NK-92 (cell line): Measurements from ENCODE around the gene ANKRD40.
"Not testable (repeated sequence)": the region's sequence is repeated elsewhere in the genome, so short reads cannot be mapped to it uniquely, and the experiment has no call there.

Experiments
- DNase-seq: peaks from one replicate; lab custom pipeline; 2025; ENCODE audit not compliant: unreplicated experiment; lab: John Stamatoyannopoulos, UW

ANKRD40 gene

GRCh38 chr17:50687200-50688066, 20.3 kb downstream of the ANKRD40 start:
- DNase-seq = no peak

DNA sequence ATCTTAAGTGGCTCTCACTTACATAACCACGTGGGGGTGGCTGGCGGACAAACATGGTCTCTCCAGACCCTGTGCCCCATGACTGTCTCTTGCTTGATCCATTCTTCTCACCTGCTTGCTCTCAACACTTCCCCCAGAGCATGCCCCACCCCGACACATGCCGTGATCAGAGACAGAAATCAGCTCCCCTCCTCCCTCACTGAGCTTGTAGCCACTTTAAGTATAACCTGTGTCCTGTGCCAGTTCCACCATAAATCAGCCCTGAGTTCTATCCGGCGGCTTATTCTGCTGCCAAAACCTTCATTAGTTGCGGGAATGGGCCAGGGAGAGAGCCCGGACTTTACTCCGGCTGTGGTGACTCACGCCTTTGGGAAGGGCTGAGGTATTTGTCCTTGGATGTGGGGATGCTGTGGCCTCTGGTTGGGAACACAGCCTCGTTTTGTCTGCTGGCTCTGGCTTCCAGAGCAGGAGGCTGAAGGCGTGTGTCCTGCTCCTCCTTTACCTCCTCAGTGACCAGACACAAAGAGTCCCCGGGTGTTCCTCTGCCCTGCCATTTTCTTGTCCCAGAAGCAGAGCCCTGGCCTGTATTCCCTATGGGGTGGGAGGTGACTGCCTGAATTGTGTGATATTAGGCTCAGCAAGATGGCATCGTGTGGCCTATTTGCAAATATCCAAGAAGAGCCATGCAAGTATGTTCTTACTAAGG, 21.1 kb downstream of the ANKRD40 start:
- no peak for DNase-seq

- no peak for DNase-seq
These were observed 21.8 kb downstream of the ANKRD40 start for GRCh38 chr17:50685691-50686493.

DNA sequence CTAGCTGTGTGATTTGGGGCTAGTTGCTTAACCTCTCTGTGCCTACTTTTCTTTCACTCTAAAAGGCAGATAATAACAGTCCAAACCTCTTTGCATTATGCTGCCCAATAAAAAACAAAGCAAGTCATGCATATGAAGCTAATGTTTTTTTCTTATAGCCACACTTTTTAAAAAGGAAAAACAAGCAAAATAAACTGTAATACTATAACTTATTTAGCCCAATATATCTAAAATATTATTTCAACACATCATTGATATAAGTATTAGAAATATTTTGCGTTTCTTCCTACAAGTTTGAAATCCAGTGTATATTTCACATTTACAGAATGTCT, 22.4 kb downstream of the ANKRD40 start:
- DNase-seq = no peak

- DNase-seq = no peak
These were observed 22.9 kb downstream of the ANKRD40 start for GRCh38 chr17:50684612-50685333.

DNA sequence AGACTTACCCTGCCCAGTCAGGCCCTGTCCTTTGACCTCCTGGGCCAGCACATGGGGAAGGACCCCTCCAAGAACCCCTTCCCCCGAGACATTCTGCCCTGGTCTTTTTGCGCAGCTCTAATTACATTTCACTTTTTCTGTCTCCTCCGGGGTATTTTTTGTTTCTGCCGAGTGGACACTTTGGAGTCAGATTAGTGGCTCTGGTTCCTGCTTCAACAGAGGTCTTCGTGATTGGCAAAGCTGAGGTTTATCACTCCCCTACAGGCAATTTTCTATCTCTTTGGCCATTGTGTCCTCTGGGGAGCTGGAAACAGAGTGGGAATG, 23.5 kb downstream of the ANKRD40 start:
- no peak for DNase-seq

DNA sequence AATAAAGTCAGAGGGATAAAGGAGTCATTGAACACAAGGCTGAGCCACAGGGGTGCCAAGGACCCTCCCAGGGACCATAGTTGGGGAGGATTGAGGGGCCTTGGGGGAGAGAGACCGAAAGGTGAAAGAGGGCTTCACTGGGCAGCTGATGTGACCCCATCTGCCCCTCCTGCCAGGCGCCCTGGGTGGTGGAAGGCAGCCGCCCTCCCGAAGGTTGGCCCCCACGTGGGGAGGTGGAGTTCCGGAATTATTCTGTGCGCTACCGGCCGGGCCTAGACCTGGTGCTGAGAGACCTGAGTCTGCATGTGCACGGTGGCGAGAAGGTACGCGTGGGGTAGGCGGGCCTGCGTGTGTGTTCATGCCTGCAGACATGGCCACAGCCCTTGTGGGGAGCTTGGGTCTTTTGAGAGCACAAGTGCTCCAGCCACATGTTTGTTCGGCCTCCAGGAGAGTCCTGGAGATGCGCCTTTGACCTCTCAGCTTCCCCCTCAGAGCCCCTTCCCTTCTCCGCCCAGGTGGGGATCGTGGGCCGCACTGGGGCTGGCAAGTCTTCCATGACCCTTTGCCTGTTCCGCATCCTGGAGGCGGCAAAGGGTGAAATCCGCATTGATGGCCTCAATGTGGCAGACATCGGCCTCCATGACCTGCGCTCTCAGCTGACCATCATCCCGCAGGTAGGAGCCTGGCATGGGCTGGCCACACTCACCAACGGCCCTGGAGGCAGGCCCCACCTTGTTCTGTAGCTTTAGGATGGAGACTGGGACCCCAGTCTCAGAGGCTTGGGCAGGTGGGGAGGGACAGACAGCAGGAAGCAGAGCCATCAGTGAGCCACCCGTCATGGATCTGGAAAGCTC, 24.1 kb downstream of the ANKRD40 start:
- no peak for DNase-seq

- DNase-seq = no peak
These were observed 24.8 kb downstream of the ANKRD40 start for GRCh38 chr17:50682938-50683337.

- no peak for DNase-seq
These were observed 25.3 kb downstream of the ANKRD40 start for GRCh38 chr17:50682441-50682840.

- DNase-seq = no peak
These were observed 26.2 kb downstream of the ANKRD40 start for GRCh38 chr17:50681263-50682200.

DNA sequence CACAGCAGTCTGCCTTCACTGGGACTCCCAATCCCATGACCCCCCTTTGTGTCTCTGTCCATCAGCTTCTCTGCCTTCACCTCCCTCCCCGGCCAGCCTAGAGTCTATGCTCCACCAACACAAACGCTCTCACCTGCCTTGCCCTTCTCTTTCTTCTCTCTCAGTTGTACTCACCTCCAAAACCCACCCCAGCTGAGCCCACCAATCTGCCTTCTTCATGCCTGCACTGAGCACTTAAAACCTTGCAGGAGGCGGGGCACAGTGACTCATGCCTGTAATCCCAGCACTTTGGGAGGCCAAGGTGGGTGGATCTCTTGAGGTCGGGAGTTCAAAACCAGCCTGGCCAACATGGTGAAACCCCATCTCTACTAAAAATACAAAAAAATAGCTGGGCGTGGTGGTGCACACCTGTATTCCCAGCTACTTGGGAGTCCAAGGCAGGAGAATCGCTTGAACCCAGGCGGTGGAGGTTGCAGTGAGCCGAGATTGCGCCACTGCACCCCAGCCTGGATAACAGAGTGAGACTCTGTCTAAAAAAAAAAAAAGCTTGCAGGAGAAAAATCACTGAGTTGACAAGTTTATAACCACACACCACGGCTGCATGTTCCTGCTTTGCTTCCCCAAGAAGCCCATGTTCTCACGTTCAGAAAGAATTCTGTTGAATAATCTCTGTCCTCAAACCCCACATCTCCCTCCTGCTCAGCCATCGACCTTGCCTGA, 27.0 kb downstream of the ANKRD40 start:
- DNase-seq = not testable (repeated sequence)

- DNase-seq = no peak
These were observed 27.6 kb downstream of the ANKRD40 start for GRCh38 chr17:50680126-50680525.

GRCh38 chr17:50679008-50679544, 28.6 kb downstream of the ANKRD40 start:
- DNase-seq = no peak

DNA sequence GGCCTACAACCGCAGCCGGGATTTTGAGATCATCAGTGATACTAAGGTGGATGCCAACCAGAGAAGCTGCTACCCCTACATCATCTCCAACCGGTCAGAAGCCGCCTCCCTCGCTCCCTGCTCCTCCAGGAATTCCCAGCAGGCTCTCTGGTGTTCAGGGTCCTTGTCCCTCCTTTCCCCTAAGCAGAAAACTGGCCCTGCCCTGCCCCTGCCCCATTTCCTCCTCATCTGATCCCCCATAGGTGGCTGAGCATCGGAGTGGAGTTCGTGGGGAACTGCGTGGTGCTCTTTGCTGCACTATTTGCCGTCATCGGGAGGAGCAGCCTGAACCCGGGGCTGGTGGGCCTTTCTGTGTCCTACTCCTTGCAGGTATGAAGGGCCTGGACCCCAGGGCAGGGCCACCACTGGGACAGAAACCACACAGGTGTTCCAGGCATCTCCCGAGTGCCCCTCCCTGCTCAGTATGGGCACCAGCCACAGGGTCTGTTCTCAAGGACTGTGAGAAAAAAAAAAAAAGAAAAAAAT, 29.8 kb downstream of the ANKRD40 start:
- no peak for DNase-seq

DNA sequence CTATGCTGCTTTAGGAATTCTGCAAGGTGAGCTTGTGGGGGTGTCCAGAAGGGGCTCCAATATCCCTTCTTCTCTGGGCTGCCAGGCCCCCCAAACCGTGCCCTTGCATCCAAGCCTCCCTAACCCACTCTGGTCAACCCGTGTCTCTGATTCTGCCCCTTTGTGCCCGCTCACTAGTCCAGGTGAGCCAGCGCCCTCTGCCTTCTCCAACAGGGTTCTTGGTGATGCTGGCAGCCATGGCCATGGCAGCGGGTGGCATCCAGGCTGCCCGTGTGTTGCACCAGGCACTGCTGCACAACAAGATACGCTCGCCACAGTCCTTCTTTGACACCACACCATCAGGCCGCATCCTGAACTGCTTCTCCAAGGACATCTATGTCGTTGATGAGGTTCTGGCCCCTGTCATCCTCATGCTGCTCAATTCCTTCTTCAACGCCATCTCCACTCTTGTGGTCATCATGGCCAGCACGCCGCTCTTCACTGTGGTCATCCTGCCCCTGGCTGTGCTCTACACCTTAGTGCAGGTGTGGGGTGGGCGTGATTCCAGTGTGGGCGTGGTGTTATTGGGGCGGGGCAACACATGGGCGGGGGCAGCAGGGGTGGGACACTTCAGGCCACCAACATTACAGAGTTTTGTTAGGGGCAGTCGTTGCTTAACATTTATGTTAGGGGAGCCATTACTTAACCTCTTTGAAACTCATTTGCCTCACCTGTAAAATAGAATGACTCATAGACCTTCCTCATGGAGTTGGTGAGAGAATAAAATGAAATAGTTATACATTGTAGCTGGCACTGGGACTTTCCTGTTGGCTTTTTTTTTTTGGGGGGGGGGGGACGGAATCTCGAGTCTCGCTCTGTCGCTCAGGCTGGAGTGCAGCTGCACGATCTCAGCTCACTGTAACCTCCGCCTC, 31.4 kb downstream of the ANKRD40 start:
- DNase-seq = no peak

GRCh38 chr17:50675627-50676026, 32.1 kb downstream of the ANKRD40 start:
- DNase-seq = no peak

GRCh38 chr17:50675190-50675589, 32.5 kb downstream of the ANKRD40 start:
- DNase-seq = no peak
